Activated CD4-positive, alpha-beta T cell treated with anti-CD3 and anti-CD28 coated beads, Interleukin-2, Interleukin-6, amounts not matched to agents 100 ng/mL and 50 ng/mL, durations not matched to agents 16 hours and 8 hours (primary cell): Measurements from ENCODE around the gene C1QTNF4.

Experiments used
- DNase-seq: peaks from one replicate; pipeline ENCODE4 v3.0.0-alpha.2; 2020

The C1QTNF4 gene

GRCh38 chr11:47592970-47593369, 1.2 kb downstream of the C1QTNF4 start:
- no peak for DNase-seq

- no peak for DNase-seq
These were observed 2.0 kb downstream of the C1QTNF4 start for GRCh38 chr11:47592251-47592650.

GRCh38 chr11:47591764-47592163, 2.4 kb downstream of the C1QTNF4 start:
- DNase-seq = no peak

- no peak for DNase-seq
These were observed 4.0 kb downstream of the C1QTNF4 start for GRCh38 chr11:47589977-47590861.

- DNase-seq = no peak
These were observed 4.6 kb downstream of the C1QTNF4 start for GRCh38 chr11:47589584-47589976.

GRCh38 chr11:47589118-47589517, 5.1 kb downstream of the C1QTNF4 start:
- no peak for DNase-seq

- no peak for DNase-seq
These were observed 6.4 kb downstream of the C1QTNF4 start for GRCh38 chr11:47587723-47588326.

GRCh38 chr11:47587039-47587716, 7.0 kb downstream of the C1QTNF4 start:
- no peak for DNase-seq

- no peak for DNase-seq
These were observed 7.9 kb downstream of the C1QTNF4 start, which contains the start of gene FAM180B for GRCh38 chr11:47586098-47586855. Gene FAM180B (plus strand): TSS chr11:47586678. CDS start chr11:47586769, 91 bp downstream.

GRCh38 chr11:47583844-47584243, 10.4 kb downstream of the C1QTNF4 start:
- no peak for DNase-seq

GRCh38 chr11:47578524-47579494, 15.4 kb downstream of the C1QTNF4 start, which contains the start of the genes KBTBD4 and NDUFS3:
Gene KBTBD4 (minus strand): TSS chr11:47578970. CDS start chr11:47578951, 19 bp downstream.
Gene NDUFS3 (plus strand): TSS chr11:47579074. CDS start chr11:47579092, 18 bp downstream.
- peak; percentile 93 for DNase-seq

GRCh38 chr11:47577460-47578041, 16.7 kb downstream of the C1QTNF4 start:
- DNase-seq = no peak

- DNase-seq = no peak
These were observed 20.9 kb downstream of the C1QTNF4 start for GRCh38 chr11:47573321-47573720.

GRCh38 chr11:47572715-47573255, 21.4 kb downstream of the C1QTNF4 start:
- DNase-seq = no peak

GRCh38 chr11:47571895-47572294, 22.3 kb downstream of the C1QTNF4 start:
- no peak for DNase-seq

- DNase-seq = no peak
These were observed 22.9 kb downstream of the C1QTNF4 start for GRCh38 chr11:47571357-47571729.

- DNase-seq = no peak
These were observed 23.4 kb downstream of the C1QTNF4 start for GRCh38 chr11:47570651-47571356.

- DNase-seq = no peak
These were observed 24.6 kb downstream of the C1QTNF4 start for GRCh38 chr11:47569646-47570045.

- DNase-seq = peak; percentile 23
These were observed 28.0 kb downstream of the C1QTNF4 start for GRCh38 chr11:47566149-47566698.
